HG03159 (cell line): ENCODE measurements around the gene NBPF4.
"Not testable (repeated sequence)": the region's sequence is repeated elsewhere in the genome, so short reads cannot be mapped to it uniquely, and the experiment has no call there.

Experiments
- ATAC-seq: cut with Tn5 transposase; IDR thresholded peaks from one replicate; pipeline ENCODE4 v1.9.1; 2021; ENCODE audit warnings: mild to moderate bottlenecking, moderate library complexity; ENCODE audit not compliant: unreplicated experiment

NBPF4 gene, protein sequence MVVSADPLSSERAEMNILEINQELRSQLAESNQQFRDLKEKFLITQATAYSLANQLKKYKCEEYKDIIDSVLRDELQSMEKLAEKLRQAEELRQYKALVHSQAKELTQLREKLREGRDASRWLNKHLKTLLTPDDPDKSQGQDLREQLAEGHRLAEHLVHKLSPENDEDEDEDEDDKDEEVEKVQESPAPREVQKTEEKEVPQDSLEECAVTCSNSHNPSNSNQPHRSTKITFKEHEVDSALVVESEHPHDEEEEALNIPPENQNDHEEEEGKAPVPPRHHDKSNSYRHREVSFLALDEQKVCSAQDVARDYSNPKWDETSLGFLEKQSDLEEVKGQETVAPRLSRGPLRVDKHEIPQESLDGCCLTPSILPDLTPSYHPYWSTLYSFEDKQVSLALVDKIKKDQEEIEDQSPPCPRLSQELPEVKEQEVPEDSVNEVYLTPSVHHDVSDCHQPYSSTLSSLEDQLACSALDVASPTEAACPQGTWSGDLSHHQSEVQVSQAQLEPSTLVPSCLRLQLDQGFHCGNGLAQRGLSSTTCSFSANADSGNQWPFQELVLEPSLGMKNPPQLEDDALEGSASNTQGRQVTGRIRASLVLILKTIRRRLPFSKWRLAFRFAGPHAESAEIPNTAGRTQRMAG

DNA sequence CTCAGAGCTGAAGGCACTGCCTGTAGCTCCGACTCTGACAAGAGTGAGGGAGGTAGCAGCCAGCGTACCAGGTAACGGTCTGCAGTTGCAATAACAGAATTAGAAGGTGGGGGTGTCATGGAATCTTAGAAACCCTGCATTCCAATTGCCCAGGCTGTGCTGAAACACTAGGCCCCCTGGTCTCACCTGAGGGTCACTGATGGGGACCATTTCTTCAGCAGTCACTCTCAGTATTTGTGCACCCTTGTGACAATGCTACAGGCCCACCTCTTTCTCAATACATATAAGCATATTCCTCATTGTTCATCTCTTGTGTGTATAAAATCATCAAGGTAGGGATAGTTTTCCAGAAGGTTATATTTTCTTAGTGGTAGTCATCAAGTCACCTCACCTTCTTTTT is at the start of gene NBPF4:
Gene NBPF4, minus strand, starts transcription at position 101 of the 400 bp plus-strand sequence. CDS start 315 bp downstream, outside the sequence.
- not testable (repeated sequence) for ATAC-seq

DNA sequence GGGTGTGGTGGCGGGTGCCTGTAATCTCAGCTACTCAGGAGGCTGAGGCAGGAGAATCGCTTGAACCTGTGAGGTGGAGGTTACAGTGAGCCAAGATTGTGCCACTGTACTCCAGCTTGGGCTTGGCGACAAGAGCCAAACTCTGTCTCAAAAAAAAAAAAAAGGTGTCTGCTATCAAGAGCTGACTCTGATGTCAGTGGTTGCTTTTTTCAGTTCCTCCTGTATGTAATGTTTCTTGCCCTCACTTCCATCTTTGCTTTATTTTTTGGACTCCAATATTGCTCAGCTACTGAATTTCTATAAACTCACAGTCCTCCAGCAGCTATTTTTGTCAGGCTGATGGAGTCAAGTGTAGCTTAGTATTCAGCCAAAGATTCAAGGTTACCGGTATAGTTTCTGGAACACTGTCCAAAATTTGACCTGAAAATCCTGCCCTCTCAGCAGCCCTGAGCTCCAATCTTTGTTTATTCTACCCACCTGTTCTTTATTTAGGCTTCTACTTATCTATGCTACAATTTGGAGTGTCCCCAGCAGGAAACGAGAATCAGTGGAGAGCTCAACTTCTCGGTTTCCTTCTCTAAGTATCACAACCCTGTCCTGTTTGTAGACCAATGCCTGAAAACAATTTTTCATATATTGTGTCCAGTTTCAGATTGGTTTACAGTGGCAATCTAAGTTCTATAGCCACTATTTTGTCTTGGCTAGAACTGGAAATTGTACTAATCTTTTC is 38.8 kb upstream of the NBPF4 start:
- ATAC-seq = not testable (repeated sequence)

DNA sequence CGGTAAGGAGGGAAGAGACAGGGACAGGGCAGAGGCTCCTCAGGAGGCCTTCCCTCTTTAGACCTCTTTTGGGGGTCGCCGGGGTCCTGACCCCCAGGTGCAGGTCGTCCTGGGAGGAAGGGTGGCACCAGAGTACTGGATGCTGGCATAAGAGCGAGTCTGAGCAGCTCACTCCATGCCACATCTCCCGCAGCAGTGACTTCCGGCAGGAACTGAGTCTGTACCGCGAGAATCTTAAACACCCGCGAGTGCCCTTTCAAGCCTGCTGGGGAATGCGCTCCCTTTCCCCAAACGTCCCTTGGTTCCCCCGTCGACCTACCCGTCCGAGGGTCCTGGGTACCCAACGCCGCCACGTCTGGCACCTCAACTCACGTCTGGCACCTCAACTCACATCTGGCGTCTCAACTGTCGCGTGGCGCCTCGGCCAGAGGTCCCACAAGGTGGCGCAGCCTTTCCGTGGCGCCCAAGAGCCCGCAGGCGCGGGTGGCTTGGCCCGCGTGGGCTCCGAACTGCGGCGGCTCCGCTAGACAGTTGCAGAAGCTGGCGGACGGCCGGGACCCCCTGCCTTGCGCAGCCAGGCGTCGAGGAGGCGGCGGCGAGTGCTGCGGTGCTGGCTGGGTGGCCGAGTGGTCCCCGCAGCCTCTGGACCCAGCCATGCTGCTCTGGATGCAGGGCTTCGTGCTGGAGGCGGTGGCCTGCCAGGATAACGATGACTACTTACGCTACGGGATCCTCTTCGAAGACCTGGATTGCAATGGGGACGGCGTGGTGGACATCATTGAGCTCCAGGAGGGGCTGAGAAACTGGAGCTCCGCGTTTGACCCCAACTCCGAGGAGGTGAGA is 28.8 kb upstream of the NBPF4 start:
- not testable (repeated sequence) for ATAC-seq

DNA sequence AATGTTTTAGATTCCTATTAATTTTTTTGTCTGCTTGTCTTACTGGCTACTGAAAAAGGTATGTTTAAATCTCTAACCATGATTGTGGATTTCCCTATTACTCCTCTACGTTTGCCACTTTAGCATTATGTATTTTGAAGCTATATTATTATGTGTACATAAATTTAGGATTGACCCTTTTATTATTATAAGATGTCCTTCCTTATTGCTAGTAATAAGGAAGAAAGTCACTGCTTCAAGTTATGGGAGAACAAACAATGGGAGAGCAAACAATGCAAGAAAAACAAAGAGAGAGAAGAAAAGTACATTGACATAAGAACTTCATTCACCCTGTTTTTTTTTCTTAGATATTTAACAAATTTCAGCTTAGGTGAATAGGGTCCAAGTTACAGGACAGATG is 23.2 kb upstream of the NBPF4 start:
- not testable (repeated sequence) for ATAC-seq

DNA sequence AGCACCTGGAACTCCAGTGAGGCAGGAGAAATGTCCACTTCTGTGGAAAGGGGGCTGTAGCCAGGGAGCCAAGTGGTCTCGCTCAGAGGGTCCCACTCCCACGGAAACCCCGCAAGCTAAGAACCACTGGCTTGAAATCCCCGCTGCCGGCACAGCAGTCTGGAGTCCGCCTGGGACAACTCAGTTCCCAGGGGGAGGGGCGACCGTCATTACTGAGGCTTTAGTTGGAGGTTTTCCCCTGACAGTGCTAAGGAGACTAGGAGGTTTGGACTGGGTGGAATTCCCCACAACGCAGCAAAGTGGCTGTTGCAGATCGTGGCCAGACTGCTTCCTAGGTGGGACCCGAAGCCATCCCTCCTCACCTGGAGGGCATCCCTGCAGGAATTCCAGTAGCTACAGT is 18.1 kb upstream of the NBPF4 start:
- ATAC-seq = not testable (repeated sequence)

DNA sequence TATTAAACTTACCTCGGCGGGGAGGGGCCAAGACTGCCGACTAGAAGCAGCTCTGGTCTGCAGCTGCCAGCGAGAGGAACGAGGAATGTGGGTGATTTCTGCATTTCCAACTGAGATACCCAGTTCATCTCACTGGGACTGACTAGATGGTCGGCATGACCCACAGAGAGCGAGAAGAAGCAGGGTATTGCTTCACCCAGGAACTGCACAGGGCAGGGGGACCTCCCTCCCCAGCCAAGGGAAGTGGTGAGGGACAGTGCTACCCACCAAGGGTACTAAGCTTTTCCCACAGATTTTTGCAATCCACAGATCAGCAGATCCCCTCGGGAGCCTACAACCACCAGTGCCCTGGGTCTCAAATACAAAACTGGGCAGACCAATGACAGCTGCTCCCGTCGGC is 17.6 kb upstream of the NBPF4 start:
- ATAC-seq = not testable (repeated sequence)

DNA sequence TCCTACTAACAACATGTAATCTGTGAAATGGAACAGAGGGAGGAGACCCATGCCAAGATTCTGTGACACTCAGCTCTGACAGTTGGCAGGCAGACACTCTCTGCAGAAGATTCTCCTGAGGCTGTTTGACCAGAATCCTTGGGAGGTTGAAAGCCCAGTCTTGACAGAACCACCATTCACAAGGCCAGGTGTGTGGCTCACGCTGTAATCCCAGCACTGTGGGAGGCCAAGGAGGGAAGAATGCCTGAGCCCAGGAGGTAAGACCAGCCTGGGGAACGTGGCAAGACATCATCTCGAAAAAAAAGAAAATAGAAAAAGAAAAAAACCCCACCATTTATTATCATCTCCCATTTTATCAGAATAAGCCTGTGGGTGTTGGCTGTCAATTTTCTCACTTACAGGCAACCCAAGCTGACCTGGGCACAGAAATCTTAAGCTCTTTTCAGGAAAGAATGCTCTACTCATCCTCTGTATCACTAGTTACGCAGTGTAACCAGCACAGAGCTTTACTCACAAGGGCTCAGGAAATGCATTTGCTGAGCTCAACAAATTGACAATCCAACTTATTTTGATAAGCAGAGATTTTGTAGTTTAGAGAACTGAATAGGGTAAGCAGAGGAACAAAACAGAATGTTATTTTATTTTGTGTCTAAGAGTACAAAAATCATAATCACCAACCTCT is 16.8 kb upstream of the NBPF4 start:
- ATAC-seq = not testable (repeated sequence)

DNA sequence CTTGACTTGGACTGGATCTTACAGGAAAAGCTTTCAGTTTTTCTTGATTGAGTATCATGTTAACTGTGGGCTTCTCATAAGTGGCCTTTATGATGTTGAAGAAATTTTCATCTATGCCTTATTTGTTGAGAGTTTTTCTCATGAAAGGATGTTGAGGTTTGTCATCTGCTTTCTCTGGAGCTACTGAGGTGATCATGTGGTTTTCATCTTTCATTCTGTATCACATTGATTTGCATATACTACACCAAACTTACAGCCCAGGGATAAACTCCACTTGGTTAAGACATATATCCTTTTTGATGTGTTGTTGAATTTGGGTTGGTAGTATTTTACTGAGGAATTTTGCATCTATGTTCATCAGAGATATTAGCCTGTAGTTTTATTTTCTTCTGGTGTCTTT is 11.6 kb upstream of the NBPF4 start:
- peak; percentile 72 for ATAC-seq

DNA sequence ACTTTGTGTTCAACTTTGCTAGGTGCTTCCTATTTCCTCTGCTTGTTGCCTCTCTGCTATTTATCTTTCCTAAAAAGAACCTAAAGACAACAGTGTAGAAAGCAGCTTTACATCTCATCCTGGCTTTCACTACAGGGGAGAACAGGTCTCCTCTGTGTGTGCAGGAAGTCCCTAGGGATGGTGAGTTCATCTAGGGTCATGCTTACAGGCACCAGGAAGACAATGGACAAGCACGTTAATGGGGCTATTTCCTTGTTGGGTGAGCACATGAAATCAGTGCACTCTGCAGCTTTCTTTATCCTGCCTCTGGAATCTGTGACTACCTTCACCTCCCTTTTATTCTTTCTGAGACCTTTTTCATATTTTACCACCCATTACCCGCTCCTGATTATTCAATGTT is 4.5 kb downstream of the NBPF4 start:
- not testable (repeated sequence) for ATAC-seq

DNA sequence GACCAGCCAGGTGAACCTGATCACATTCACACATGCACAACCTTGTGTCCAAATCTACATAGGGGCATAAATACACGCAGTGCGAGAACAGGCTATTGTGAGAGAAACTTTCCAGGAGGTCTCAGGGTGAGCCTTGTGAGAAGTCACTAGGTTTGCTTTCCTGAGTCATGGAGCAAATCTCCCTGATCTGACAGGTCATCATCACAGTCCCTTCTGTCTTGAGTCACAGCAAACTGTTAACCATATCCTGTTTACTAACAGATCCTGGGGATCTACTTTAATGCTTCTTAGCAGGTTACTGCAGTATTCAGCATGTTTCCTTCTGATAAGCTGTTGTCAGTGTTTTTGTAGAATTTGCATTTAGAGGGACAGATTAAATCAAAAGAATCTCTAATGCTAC is 8.6 kb downstream of the NBPF4 start:
- not testable (repeated sequence) for ATAC-seq

DNA sequence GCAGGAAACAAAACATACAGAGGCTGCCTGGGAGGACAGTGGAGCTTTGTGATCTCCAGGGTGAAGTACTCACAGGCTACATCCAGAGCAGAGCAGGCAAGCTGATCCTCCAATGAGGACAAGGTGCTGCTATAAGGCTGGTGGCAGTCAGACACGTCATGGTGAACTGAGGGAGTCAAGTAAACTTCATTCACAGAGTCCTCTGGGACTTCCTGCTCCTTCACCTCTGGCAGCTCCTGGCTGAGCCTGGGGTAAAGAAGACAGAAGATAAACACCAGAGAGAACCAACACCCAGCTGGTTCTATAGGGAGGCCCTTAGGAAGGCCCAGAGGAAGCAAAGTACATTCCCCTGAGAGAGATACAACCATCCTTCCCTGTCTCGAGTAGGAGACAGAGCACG is 11.7 kb downstream of the NBPF4 start:
- not testable (repeated sequence) for ATAC-seq

DNA sequence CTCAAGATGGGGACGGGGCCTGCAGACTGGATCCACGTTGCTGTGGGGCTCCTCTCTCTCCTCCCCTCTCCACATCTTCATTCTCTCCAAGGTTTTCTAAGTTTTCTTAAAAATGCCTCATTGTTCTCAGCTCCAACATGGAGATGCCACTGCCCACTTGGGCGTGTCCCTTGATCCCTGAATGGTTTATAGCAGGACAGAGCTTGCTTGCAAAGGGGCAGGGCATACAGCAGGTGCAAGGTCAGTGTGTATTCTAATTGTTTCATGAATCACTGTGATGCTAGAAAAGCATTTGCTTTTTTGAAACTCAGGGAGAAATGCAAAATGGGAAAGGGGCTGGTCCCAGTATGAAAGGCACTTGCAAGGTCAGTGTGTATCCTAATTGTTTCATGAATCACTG is 13.9 kb downstream of the NBPF4 start:
- not testable (repeated sequence) for ATAC-seq

DNA sequence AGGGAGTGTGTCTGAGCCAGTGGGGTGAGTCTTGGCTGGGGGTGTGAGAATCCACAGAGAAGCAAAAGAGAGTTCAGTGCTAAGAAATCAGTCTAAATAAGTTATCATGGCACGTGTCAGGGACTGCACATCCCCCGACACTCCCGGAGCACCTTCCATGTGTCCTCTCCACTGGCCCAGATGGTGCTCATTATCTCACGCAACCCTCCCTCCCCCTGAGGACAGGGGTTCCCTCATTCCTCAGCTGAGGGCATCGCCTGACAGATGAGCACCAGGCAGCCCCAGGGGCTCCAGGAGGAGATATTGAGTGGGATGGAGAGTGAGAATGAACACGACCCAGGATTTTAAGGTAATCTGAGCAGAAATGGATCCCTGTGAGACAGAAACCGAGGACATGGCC is 16.1 kb downstream of the NBPF4 start:
- ATAC-seq = not testable (repeated sequence)

DNA sequence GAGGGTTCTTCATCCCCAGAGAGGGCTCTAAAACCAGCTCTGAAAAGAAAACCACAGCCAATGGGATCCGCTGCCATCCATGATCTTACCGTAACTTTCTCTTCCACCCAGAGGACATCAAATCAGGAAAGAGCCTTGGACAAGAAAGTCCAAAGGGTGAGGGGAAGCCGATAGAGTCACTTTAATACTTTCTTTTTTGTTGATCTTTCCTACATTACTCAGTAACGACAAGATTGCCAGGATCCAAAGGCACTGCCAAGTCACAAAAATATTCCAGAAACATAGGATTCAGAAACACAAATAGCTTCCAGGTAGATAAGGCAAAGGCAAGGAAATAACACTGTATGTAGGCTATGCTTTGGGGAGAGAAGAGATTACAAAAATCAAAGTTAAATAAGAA is 17.0 kb downstream of the NBPF4 start:
- ATAC-seq = not testable (repeated sequence)

DNA sequence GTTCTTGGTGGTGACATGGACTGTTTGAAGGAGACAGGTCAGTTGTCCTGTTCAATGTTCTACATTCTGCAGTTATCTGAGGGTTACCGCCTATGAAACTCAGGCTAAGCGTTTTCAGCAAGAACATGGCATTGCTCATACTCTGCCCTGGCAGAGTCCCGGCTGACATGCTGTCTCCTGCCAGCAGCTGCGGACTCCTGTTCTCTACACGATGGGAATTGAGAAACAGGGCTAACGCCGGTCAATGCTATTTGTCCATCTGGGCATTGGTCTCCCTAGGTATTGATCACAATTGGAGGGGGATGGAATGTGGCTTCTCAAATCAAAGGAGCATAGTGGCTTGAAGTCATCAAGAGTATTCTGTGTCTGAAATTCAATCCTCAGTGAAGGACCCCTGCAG is 20.6 kb downstream of the NBPF4 start:
- not testable (repeated sequence) for ATAC-seq

DNA sequence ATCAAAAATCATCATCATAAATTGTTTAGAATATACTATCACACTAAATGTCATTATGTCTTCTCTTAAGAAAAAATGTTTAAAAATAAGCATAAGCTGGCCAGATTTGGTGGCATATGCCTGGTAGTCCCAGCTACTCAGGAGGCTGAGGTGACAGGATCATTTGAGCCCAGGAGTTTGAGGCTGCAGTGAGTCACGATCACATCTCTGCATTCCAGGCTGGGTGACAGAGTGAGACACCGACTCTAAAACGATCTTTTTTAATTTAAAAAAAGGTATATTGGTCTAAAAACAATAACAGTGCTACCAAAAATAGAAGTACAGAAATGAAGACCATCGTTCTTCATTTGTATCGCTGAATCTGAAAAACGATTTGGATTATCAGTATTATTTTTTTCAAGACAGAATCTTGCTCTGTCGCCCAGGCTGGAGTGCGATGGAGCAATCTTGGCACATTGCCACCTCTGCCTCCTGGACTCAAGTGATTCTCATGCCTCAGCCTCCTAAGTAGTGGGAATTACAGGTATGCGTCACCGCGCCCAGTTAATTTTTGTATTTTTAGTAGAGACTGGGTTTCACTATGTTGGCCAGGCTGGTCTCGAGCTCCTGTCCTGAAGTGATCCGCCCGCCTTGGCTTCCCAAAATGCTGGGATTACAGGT is 26.2 kb downstream of the NBPF4 start:
- not testable (repeated sequence) for ATAC-seq

DNA sequence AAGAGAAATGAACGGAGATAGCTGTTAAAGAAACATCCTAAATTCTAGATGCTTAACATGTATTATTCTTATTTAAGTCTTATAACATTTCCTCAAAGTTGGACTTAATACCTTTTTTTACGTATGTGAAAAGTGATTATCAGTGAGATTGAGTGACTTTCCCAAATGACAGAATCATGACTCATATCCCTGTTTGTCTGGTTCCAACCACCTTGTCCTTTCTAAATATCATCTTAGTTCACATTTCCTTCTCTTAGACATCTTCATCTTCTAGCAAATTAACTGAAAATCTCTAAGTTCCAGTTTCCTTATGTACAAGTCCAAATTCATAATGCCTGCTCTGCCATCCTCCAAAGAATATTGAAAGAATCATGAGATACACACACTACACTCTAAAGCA is 26.9 kb downstream of the NBPF4 start:
- not testable (repeated sequence) for ATAC-seq

DNA sequence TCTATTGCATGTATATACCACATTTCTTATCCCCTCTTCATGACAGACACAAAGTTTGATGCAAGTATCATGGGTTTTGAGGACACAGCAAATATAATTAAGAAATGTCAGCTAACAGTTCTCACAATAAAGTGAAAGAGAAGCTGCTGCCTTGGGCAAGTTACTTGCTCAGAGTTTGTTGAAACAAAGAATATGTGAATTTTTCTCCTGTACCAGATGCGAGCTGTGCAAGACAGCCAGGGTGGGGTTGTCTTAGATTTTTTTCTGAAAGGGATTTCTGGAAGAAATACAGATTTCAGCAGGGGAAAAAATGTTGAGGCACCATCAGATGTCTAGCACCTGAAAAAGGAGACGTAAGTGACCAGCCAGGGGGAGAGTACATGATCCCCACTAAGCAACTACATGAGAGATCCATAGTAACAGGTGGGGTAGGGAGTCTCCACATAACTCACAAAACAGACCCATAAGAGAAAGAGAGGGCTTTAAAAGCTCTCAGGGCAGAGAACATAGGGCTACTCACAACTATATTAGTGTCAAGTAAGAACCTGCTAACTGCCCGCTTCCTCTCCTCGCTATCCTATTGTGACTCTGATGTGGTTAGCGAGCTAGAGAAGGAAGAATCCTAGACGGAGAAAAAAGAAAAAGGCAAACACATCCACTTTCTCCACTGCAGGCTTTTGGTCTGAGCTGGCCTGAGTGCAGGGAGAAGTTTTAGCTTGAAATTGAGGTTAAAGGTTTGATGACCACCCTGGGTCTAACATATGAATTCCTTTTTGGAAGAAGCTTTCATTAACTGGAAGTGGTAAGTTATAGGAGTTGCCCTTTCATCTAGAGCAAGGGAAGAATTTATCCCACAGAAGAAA is 27.6 kb downstream of the NBPF4 start:
- not testable (repeated sequence) for ATAC-seq
